Panc1 (cell line): ENCODE data around the gene ARPP21. TPM values are rescaled to one million over a fixed set of nuclear protein-coding genes. Genes with fewer than 3 reads are reported as not detected.

ENCODE experiments used
- ATAC-seq: fragments of 200-7000 bp; cut with Tn5 transposase; 2 replicates; pipeline ENCODE4 v1.9.1; 2020; ENCODE audit warnings: mild to moderate bottlenecking, moderate library complexity
- BruUV-seq: library from RNA; stranded (reverse); fragments of 400-500 nt; replicated peaks from 2 replicates; lab custom pipeline; 2021; lab: Mats Ljungman, UMichigan
- CTCF ChIA-PET: fragments of 300-600 bp; sonication (Branson Sonifier 250); formaldehyde crosslinking; loops from one replicate; lab custom pipeline; 2022; ENCODE audit warnings: antibody characterized with exemption; lab: Charles Lee
- POLR2A ChIA-PET: fragments of 300-600 bp; sonication (Branson Sonifier 250); formaldehyde crosslinking; loops from one replicate; lab custom pipeline; 2022; ENCODE audit warnings: antibody characterized with exemption; lab: Charles Lee
- DNase-seq: peaks from one replicate; pipeline ENCODE4 v3.0.0-alpha.2; 2010; ENCODE audit warnings: low read depth, low spot score
- H3K27ac ChIP-seq: 2 replicates; pipeline ENCODE4 v1.5.1; 2011; ENCODE audit warnings: mild to moderate bottlenecking, low read length, inconsistent platforms
- H3K27me3 ChIP-seq: fragments of 200-500 bp; sonication (Bioruptor generic); 2 replicates; pipeline ENCODE4 v1.6.0; 2014; ENCODE audit warnings: low read length, inconsistent platforms; ENCODE audit not compliant: control insufficient read depth, insufficient read depth
- H3K36me3 ChIP-seq: fragments of 200-500 bp; sonication (Bioruptor generic); 2 replicates; pipeline ENCODE4 v1.5.1; 2014; ENCODE audit warnings: inconsistent platforms, mild to moderate bottlenecking, low read length, moderate library complexity; ENCODE audit not compliant: control insufficient read depth, insufficient read depth
- H3K4me1 ChIP-seq: 2 replicates; pipeline ENCODE4 v1.5.1; 2011; ENCODE audit warnings: inconsistent platforms, mild to moderate bottlenecking, low read length, moderate library complexity; ENCODE audit not compliant: control insufficient read depth, insufficient read depth
- H3K4me3 ChIP-seq, 2 experiments: 2 replicates each; pipeline ENCODE4 v1.5.1; 2011 to 2012; ENCODE audit warnings: low read depth in 2 of 2, low read length in 2 of 2, mild to moderate bottlenecking in 2 of 2, inconsistent platforms in 1 of 2, moderate library complexity in 1 of 2
- H3K9me3 ChIP-seq: fragments of 200-500 bp; sonication (Bioruptor generic); 2 replicates; pipeline ENCODE4 v1.5.1; 2014; ENCODE audit warnings: low read depth, mild to moderate bottlenecking, inconsistent platforms, low read length, moderate library complexity; ENCODE audit not compliant: control insufficient read depth, insufficient read depth
- POLR2AphosphoS5 ChIP-seq: IDR thresholded peaks from 2 replicates; pipeline ENCODE4 v1.6.1; 2012; ENCODE audit warnings: mild to moderate bottlenecking, low read depth, low read length, moderate library complexity
- SIN3A ChIP-seq: IDR thresholded peaks from 2 replicates; pipeline ENCODE4 v1.6.1; 2012; ENCODE audit warnings: low read depth, mild to moderate bottlenecking, low read length, moderate library complexity, borderline replicate concordance; ENCODE audit not compliant: insufficient read depth
- TCF7L2 ChIP-seq: IDR thresholded peaks from 2 replicates; pipeline ENCODE4 v1.6.1; 2011; ENCODE audit warnings: mild to moderate bottlenecking, low read depth, low read length, inconsistent platforms
- in situ Hi-C: cut with HindIII; loops from 2 replicates; pipeline ENCODE4 v1.10.0; 2016; ENCODE audit warnings: low sequenced_read_pairs, low pct_unique_long_range_greater_than_20kb
- intact Hi-C: fragments of 100-400 bp; cut with micrococcal nuclease; formaldehyde crosslinking; loops from one replicate; pipeline ENCODE4 v1.10.0; 2022; ENCODE audit not compliant: unreplicated experiment
- total RNA-seq: library from RNA; stranded (reverse); gene quantifications from one replicate; pipeline ENCODE4 v1.2.1, GENCODE V29; 2021; ENCODE audit not compliant: unreplicated experiment
- TF ChIP-seq, protein P1 (sequence below), 2 experiments: IDR thresholded peaks; 2 replicates each; pipeline ENCODE4 v1.6.1; 2011 to 2012; ENCODE audit warnings: low read depth in 2 of 2, control low read depth in 1 of 2, low read length in 1 of 2, mild to moderate bottlenecking in 1 of 2, moderate library complexity in 1 of 2; ENCODE audit not compliant: insufficient read depth in 1 of 2
- TF ChIP-seq, protein P2 (sequence below): fragments of 450-650 bp; IDR thresholded peaks from 2 replicates; pipeline ENCODE4 v1.5.1; 2017; ENCODE audit warnings: mild to moderate bottlenecking

The ARPP21 gene
- total RNA-seq, 1 experiment from 2014 or later = not detected

- Histone ChIP-seq H3K36me3 (no peaks in the 10 kb centered on the region), H3K4me3 (no peak overlapping the region), H3K27me3 (peaks cover 8% of the 10 kb centered on the region), H3K4me1 (no peaks in the 10 kb centered on the region), H3K27ac (no peak overlapping the region), H3K9me3 (no peaks in the 10 kb centered on the region)
- no peak for TF ChIP-seq POLR2AphosphoS5
- TF ChIP-seq, protein P1, sequence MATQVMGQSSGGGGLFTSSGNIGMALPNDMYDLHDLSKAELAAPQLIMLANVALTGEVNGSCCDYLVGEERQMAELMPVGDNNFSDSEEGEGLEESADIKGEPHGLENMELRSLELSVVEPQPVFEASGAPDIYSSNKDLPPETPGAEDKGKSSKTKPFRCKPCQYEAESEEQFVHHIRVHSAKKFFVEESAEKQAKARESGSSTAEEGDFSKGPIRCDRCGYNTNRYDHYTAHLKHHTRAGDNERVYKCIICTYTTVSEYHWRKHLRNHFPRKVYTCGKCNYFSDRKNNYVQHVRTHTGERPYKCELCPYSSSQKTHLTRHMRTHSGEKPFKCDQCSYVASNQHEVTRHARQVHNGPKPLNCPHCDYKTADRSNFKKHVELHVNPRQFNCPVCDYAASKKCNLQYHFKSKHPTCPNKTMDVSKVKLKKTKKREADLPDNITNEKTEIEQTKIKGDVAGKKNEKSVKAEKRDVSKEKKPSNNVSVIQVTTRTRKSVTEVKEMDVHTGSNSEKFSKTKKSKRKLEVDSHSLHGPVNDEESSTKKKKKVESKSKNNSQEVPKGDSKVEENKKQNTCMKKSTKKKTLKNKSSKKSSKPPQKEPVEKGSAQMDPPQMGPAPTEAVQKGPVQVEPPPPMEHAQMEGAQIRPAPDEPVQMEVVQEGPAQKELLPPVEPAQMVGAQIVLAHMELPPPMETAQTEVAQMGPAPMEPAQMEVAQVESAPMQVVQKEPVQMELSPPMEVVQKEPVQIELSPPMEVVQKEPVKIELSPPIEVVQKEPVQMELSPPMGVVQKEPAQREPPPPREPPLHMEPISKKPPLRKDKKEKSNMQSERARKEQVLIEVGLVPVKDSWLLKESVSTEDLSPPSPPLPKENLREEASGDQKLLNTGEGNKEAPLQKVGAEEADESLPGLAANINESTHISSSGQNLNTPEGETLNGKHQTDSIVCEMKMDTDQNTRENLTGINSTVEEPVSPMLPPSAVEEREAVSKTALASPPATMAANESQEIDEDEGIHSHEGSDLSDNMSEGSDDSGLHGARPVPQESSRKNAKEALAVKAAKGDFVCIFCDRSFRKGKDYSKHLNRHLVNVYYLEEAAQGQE (IDR thresholded peaks at IDR 0.05; ENCODE audit: insufficient read depth in 1 of 2, low read depth in 2 of 2, low read length in 1 of 2) = no peak
- ATAC-seq (no peak), DNase-seq (no peak)
- in situ Hi-C loops = no loop called here
- ChIA-PET POLR2A (no interaction called here), CTCF (no interaction called here)
- intact Hi-C loops = no loop called here
- BruUV-seq = no TSS peak
Observed at GRCh38 chr3:35641920-35642527, 2.7 kb downstream of the ARPP21 start.

GRCh38 chr3:35643495-35643894 lies 4.2 kb downstream of the ARPP21 start:
- ATAC-seq (no peak), DNase-seq (no peak)
- TF ChIP-seq POLR2AphosphoS5 (no peak), SIN3A (no peak), TCF7L2 (no peak)
- TF ChIP-seq, protein P2, sequence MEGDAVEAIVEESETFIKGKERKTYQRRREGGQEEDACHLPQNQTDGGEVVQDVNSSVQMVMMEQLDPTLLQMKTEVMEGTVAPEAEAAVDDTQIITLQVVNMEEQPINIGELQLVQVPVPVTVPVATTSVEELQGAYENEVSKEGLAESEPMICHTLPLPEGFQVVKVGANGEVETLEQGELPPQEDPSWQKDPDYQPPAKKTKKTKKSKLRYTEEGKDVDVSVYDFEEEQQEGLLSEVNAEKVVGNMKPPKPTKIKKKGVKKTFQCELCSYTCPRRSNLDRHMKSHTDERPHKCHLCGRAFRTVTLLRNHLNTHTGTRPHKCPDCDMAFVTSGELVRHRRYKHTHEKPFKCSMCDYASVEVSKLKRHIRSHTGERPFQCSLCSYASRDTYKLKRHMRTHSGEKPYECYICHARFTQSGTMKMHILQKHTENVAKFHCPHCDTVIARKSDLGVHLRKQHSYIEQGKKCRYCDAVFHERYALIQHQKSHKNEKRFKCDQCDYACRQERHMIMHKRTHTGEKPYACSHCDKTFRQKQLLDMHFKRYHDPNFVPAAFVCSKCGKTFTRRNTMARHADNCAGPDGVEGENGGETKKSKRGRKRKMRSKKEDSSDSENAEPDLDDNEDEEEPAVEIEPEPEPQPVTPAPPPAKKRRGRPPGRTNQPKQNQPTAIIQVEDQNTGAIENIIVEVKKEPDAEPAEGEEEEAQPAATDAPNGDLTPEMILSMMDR = no peak
- TF ChIP-seq, protein P1 (IDR thresholded peaks at IDR 0.05; ENCODE audit: insufficient read depth in 1 of 2, low read depth in 2 of 2, low read length in 1 of 2) = no peak
- Histone ChIP-seq H3K4me3 (no peak overlapping the region), H3K27ac (no peak overlapping the region), H3K4me1 (no peaks in the 10 kb centered on the region), H3K27me3 (peaks cover 5% of the 10 kb centered on the region), H3K9me3 (no peaks in the 10 kb centered on the region), H3K36me3 (no peaks in the 10 kb centered on the region)
- in situ Hi-C loops (no loop called here), intact Hi-C loops (no loop called here)
- ChIA-PET CTCF (no interaction called here), POLR2A (no interaction called here)
- no TSS peak for BruUV-seq
